Measurements from ENCODE around the gene MARK3. TPM values are rescaled to one million over a fixed set of nuclear protein-coding genes. Genes with fewer than 3 reads are reported as not detected.
A peak's percentile ranks its signal among the peaks of the same experiment; 100 is the strongest.

MARK3 gene
- total and polyA plus RNA-seq, 10 of the 15 experiments (the other 5 are each of a cell fraction or from before 2014, with no cell fraction given): 10.7 to 75.1 (median 41.4) TPM

DNA sequence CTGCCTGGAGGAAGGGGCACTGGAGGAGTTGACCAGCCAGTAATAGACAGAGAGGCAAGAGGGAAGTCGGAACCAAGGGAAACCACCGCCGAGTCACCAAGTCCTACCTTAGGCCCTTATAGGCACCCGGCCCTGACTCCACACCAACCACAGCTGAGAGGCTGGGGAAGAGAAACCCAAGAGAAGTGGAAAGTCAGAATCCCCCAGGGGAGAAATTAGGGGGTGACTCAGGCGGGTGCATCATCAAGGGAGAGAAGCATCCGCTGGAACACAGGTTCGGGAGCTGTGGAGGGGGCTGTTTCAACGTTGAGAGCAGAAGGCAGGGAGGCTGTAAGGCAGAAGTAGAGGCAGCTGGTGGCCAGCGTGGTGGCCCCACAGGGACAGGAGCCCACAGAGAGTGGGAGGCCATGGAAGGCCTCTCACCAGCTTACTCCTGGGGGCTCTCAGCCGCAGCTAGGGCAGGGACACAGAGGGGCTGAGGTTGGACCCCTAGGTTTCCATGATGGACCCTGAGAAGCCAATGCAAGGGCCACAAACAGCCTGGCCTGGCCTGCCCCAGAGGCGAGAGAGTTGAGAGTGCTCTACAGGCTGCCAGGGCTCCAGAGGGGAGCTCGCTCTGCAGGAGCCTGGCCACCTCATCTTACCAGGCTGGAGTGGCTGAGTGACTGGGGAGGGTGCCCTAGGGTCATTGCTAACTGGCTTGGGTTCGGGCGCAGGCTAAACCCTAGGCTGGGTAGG is 142.4 kb downstream of the MARK3 start (continued):
- TF ChIP-seq, protein P1, sequence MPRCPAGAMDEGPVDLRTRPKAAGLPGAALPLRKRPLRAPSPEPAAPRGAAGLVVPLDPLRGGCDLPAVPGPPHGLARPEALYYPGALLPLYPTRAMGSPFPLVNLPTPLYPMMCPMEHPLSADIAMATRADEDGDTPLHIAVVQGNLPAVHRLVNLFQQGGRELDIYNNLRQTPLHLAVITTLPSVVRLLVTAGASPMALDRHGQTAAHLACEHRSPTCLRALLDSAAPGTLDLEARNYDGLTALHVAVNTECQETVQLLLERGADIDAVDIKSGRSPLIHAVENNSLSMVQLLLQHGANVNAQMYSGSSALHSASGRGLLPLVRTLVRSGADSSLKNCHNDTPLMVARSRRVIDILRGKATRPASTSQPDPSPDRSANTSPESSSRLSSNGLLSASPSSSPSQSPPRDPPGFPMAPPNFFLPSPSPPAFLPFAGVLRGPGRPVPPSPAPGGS (IDR thresholded peaks at IDR 0.05; ENCODE audit: borderline replicate concordance, insufficient read depth, low read depth, low read length, poor library complexity, severe bottlenecking): peak; percentile 13
- TF ChIP-seq, protein P2, sequence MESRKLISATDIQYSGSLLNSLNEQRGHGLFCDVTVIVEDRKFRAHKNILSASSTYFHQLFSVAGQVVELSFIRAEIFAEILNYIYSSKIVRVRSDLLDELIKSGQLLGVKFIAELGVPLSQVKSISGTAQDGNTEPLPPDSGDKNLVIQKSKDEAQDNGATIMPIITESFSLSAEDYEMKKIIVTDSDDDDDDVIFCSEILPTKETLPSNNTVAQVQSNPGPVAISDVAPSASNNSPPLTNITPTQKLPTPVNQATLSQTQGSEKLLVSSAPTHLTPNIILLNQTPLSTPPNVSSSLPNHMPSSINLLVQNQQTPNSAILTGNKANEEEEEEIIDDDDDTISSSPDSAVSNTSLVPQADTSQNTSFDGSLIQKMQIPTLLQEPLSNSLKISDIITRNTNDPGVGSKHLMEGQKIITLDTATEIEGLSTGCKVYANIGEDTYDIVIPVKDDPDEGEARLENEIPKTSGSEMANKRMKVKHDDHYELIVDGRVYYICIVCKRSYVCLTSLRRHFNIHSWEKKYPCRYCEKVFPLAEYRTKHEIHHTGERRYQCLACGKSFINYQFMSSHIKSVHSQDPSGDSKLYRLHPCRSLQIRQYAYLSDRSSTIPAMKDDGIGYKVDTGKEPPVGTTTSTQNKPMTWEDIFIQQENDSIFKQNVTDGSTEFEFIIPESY (IDR thresholded peaks at IDR 0.05): no peak
- no peak for TF ChIP-seq LARP7 (IDR thresholded peaks at IDR 0.05)
- no peak for TF ChIP-seq ZZZ3 (IDR thresholded peaks at IDR 0.05; ENCODE audit: control insufficient read depth, insufficient read length, low read depth)
- TF ChIP-seq, protein P3, sequence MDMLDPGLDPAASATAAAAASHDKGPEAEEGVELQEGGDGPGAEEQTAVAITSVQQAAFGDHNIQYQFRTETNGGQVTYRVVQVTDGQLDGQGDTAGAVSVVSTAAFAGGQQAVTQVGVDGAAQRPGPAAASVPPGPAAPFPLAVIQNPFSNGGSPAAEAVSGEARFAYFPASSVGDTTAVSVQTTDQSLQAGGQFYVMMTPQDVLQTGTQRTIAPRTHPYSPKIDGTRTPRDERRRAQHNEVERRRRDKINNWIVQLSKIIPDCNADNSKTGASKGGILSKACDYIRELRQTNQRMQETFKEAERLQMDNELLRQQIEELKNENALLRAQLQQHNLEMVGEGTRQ (IDR thresholded peaks at IDR 0.05; ENCODE audit: borderline replicate concordance, low read depth, low read length): no peak
- no peak for TF ChIP-seq ZNF622 (IDR thresholded peaks at IDR 0.05)
- TF ChIP-seq ASH2L (IDR thresholded peaks at IDR 0.05; ENCODE audit: borderline replicate concordance, low read depth): no peak
- TF ChIP-seq BCL11A (IDR thresholded peaks at IDR 0.05; ENCODE audit: low read depth, low read length): peak; percentile 61; the same call in 1 of the 2 replicates
- peak; percentile 62; the same call in 1 of the 2 replicates for TF ChIP-seq POLR2AphosphoS5 (IDR thresholded peaks at IDR 0.05; ENCODE audit: low read length)
- peak; percentile 80 to 87 for TF ChIP-seq IKZF2 (IDR thresholded peaks at IDR 0.05)
- TF ChIP-seq, protein P4, sequence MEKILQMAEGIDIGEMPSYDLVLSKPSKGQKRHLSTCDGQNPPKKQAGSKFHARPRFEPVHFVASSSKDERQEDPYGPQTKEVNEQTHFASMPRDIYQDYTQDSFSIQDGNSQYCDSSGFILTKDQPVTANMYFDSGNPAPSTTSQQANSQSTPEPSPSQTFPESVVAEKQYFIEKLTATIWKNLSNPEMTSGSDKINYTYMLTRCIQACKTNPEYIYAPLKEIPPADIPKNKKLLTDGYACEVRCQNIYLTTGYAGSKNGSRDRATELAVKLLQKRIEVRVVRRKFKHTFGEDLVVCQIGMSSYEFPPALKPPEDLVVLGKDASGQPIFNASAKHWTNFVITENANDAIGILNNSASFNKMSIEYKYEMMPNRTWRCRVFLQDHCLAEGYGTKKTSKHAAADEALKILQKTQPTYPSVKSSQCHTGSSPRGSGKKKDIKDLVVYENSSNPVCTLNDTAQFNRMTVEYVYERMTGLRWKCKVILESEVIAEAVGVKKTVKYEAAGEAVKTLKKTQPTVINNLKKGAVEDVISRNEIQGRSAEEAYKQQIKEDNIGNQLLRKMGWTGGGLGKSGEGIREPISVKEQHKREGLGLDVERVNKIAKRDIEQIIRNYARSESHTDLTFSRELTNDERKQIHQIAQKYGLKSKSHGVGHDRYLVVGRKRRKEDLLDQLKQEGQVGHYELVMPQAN (conservative IDR thresholded peaks at IDR 0.05): no peak
- 0 out of 2 replicates have a peak, but pooled peaks have one; percentile 50 for TF ChIP-seq RCOR1 (conservative IDR thresholded peaks at IDR 0.05; ENCODE audit: low read depth, low read length)
- peak; percentile 92 for TF ChIP-seq MEF2B (IDR thresholded peaks at IDR 0.05; ENCODE audit: partially characterized antibody, poor library complexity, severe bottlenecking)
- peak; percentile 40; the same call in 1 of the 2 replicates for TF ChIP-seq SIN3A (IDR thresholded peaks at IDR 0.05; ENCODE audit: low read depth, low read length)
- TF ChIP-seq JUNB (IDR thresholded peaks at IDR 0.05): peak; percentile 37; the same call in 1 of the 2 replicates
- TF ChIP-seq YBX1 (IDR thresholded peaks at IDR 0.05): no peak
- TF ChIP-seq PAX5 (IDR thresholded peaks at IDR 0.05; ENCODE audit: borderline replicate concordance, low read depth, low read length): peak; percentile 55; the same call in 1 of the 2 replicates
- TF ChIP-seq SMARCA5 (IDR thresholded peaks at IDR 0.05): 0 out of 2 replicates have a peak, but pooled peaks have one; percentile 11
- 0 out of 2 replicates have a peak, but pooled peaks have one; percentile 17 for TF ChIP-seq HCFC1 (IDR thresholded peaks at IDR 0.05; ENCODE audit: low read length)
- TF ChIP-seq POLR2AphosphoS2 (IDR thresholded peaks at IDR 0.05; ENCODE audit: low read depth, low read length): no peak
- TF ChIP-seq DPF2 (IDR thresholded peaks at IDR 0.05): 0 out of 2 replicates have a peak, but pooled peaks have one; percentile 47
- TF ChIP-seq EGR1 (IDR thresholded peaks at IDR 0.05; ENCODE audit: borderline replicate concordance in 1 of 2, low read depth in 2 of 2, low read length in 2 of 2): no peak
- TF ChIP-seq FOXM1 (IDR thresholded peaks at IDR 0.05; ENCODE audit: low read depth, low read length): no peak
- TF ChIP-seq KLF5 (IDR thresholded peaks at IDR 0.05; ENCODE audit: partially characterized antibody): no peak
- TF ChIP-seq SUZ12 (IDR thresholded peaks at IDR 0.05; ENCODE audit: unreplicated experiment): no peak

Measured in GM12878 (cell line).